ENCODE measurements around the gene OSBP2.

Gene OSBP2

DNA sequence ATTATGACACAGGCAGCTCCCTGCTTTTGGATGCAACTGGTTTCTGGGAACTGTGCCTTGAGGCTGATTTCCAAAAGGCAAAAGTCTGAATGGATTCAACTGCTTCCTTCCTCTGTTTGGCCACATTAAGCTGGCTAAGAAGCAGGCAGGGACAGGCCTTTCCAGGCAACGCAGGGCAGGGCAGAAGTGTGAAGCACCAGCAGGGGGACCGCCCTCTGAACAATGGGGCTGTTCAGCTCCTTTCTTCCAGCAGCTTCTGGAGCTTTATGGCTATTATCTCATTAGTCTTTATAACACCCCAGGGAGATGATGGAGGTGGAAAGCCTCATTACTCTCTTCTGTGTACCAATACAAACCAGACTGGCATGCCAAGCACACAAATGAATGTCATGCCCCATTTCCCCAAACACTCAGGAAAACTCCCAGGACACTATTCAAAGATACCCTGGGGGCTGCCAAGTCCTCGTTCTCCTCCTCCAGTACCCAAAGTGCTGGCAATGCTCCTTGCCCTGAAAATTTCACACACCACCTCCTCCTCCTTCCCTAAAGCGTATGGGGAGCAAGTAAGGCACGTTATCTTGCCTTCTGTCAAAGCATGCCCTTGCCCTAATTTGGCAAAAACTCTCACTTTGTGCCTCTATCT lies 252.6 kb downstream of the OSBP2 start:
- peak; percentile 9 to 26 for DNase-seq

DNA sequence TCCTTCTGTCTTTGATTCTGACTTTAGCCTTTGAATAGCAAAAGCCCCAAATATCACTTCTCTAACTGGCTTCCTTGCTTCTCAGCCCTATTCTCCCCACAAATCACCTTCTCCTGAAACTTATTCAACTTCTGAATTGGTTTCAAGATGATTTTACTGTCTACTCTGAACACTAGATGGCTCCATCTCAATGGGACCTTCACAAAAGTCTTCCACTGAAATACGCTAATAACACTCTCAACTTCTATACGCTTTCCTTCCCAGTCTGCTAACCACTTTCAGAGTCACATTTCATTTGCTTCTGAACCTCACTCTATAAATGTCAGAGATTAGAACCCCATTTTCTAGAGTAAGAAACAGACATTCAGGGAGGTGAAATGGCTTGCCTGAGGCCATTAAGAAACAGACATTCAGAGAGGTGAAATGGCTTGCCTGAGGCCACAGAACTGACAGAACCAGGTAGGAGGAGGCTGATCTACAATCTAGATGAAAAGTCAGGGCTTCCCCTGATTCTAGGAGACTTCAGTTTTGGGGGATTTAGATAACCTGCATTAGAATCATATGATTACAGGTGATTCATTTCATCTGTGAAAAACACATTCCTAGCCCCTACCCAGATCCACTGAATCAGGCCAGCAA lies 253.3 kb downstream of the OSBP2 start:
- no peak for DNase-seq

DNA sequence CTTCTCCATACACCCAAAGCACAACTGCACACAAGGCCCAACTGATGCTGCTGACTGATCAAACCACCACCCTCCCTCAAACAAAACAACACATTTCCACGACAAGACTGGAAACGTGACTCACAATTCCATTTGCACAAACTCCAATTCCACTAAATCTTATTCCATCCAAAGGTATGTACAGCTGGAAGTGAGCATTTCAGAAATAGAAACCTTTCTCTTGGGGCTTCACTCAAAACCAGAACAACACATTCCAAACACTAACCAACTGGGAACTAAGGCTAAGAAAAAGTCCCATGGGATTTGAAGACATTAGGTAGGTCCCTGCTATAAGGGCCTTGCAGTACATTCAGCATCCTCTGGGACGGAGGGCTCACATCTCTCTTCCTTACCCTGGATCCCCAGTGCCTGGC lies 254.3 kb downstream of the OSBP2 start:
- no peak for DNase-seq

DNA sequence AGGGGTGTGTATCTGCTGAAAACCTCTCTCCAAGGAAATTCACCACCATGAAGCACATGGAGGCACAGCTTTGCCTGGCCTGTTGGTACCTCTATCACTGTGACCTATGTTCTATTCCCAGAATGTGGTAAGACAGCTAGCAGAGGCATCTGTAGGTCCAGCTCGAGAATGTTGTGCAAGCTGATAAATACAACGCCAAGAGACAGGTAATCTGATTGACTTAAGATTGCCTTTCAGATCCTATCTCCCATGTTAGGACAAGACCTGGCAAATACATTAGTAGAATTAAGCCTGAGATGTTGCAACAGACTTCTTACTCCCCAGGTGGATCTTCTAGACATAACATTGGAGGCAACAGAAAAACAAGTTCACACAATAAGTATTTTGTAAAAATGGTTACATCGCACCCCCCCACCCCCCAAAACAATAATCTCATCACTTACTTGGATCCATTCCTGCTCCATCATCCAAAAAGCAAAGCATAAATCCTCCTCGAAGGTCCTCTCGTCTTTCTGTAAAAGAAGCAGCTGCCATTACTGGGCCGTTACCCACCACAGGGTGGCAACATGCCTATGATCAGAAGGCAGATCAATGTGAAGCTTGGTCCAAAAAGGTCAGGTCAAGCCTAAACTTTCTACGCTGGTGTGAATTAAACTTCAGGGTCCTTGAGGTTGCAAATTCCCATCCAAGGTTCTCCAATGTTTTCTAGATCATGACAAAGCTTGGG lies 255.4 kb downstream of the OSBP2 start:
- DNase-seq: no peak

DNA sequence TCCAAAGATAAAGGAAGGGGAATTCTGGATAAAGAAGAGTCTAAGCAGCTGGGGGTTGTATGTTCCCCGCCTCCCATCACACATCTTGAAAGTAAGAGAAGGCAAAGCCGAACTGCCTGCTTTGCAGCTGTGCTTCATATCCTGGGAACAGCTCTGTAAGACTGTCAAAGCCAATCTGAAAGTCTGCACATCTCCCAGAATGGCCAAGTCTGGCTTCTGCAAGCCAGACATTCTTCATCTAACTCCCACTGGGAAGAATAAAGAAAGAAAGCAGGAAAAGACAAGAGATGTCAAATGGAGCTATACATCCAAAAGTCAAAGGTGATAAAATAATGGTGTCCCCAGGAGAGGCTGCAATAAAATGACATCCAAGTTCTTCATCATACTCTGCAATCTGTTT lies 258.5 kb downstream of the OSBP2 start:
- no peak for DNase-seq

DNA sequence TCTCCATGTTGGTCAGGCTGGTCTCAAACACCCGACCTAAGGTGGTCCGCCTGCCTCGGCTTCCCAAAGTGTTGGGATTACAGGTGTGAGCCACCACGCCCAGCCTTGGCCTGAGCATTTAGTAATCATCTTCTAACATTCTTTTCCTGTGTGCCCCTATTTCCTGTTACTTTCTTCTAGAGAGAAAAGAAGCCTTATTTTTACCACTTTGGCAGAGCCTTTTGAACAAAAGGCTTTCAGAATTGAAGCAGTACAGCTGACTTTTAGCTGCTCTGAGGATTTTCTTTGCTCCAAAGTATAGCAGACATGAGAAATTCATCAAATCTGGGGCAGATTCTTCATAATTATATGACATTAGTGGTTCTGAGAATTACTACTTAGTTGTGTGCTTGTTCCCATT lies 260.5 kb downstream of the OSBP2 start:
- no peak for DNase-seq
